NCI-H526 treated with DMSO at 0.1 percent for 48 hours (cell line): ENCODE data around the gene SEPTIN2.
"Not testable (repeated sequence)": the region's sequence is repeated elsewhere in the genome, so short reads cannot be mapped to it uniquely, and the experiment has no call there.

ENCODE experiments used
- DNase-seq: peaks from one replicate; lab custom pipeline; 2025; lab: John Stamatoyannopoulos, UW

Gene SEPTIN2

GRCh38 chr2:241351640-241352031, 35.9 kb downstream of the SEPTIN2 start:
- DNase-seq: no peak

DNA sequence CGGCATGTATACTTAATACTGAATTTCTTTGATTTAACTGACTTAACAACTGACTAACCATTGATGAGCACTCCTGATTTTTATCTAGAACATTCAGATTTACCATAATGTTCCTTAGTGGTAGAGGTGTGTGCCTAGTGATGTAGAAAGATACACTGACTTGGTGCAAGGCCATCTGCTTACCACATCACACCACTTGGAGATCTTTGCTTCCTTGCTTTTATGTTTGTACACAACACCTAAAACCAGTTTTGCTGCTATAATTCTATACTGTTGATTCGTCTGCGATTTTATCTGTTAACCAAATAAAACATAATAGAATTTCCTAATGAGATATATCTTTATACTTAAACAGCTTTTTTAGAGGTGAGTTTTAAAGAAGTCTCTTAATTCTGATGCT, 36.5 kb downstream of the SEPTIN2 start:
- DNase-seq: no peak

GRCh38 chr2:241354668-241355658, 39.2 kb downstream of the SEPTIN2 start:
- peak; percentile 58 for DNase-seq

DNA sequence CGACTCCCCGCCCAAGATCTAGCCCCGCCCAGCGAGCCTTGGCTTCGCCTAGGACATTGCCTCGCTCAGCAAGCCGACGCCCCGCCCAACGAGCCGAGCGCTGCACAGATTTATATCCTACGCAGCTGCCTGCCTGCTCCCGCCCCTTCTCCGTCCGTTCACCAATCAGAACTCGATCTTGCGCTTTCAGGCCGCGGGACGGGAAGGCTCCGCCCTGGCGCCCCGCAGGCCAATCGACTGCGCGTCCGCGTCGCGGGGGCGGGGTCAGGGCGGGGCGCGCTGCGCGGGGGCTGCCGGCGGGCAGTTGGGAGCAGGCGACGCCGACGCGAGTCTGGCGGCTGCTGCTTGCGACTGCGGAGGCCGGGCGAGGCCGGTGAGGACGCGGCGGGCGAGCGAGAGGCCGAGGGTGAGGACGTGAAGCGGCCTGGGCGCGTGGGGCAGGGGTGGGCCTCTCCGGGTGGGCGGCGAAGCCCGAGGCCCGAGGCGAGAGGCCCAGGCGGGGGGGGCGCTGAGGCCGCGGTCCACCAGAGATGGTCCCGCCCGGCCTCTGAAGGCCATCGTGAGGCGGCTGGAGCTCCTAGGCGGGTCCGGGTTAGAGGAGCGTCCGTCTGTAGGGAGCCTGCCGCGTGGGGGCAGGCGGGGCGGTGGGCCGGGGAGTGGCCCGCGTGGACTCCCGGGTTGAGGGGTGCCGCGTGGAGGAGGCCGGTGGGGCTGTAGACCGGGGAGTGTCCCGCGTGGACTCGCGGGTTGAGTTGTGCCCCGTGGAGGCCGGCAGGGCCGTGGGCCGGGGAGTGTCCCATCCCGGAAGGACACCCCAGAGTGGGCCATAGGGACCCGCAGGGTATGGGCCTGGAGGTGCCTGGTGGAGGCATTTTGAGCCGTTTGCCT, 40.5 kb downstream of the SEPTIN2 start, which contains the start of gene FARP2:
Gene FARP2, plus strand, starts transcription at position 303 of the 888 bp plus-strand sequence. CDS start 16,823 bp downstream, outside the sequence.
- peak; percentile 99 for DNase-seq

- DNase-seq: no peak
Measured at GRCh38 chr2:241356871-241357260, 41.1 kb downstream of the SEPTIN2 start.

DNA sequence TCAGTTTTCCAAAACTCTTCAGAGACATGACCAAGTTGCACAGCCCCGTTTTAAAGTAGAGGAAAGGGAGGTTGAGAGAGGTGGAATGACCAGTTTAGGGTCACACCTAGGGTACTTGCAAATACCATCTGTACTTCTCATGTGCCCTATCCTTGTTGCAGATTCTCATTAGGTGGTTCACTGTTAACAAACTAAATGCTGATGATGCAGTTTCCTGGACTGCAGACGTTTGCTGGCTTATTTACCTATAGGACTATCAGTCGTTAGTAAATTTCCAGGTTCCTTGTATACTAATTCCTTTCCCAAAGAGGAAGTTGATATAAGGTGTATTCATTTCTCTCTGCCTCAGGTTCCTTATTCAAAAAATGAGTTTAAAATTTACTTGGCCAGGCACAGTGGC, 41.8 kb downstream of the SEPTIN2 start:
- DNase-seq: no peak

DNA sequence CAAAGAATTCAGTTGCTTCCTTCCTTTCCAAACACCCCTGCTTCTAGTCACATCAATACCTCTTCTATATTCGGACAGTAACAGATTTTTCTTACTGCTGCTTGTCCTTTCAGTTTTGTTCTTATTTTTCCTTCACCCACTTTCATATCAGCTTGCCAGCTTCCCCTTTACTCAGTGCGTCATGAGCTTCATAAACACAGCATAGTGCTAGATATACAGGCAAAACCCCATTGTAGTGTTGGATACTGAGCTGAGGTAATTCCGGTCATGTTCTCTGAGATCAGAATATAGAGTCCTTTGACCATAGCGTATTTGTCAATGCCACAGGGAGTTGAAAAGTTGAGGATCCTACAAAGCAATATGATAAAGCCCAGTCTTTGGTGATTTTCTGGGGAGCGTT, 42.7 kb downstream of the SEPTIN2 start:
- DNase-seq: no peak

- no peak for DNase-seq
Measured at GRCh38 chr2:241359481-241360045, 43.8 kb downstream of the SEPTIN2 start.

- no peak for DNase-seq
Measured at GRCh38 chr2:241363426-241363825, 47.7 kb downstream of the SEPTIN2 start.

DNA sequence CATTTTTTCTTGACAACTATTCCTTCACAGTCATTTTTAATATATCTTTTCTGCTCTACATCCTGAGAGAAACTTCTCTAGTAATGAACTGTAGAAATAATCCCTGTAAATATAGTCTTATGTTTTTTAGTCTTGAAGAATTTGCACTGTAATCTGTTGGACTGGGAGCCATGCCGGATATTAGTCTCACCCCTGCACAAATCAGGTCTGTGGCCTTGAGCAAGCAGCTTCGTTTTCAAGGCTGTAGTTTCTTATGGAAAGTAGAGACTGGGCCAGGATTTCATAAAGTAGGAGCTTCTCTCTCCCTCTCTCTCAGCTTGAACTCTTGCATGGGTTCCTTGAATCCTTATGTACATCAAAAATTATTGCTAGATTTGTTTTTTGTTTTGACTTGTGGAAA, 49.1 kb downstream of the SEPTIN2 start:
- no peak for DNase-seq

- no peak for DNase-seq
Measured at GRCh38 chr2:241366678-241367077, 51.0 kb downstream of the SEPTIN2 start.

DNA sequence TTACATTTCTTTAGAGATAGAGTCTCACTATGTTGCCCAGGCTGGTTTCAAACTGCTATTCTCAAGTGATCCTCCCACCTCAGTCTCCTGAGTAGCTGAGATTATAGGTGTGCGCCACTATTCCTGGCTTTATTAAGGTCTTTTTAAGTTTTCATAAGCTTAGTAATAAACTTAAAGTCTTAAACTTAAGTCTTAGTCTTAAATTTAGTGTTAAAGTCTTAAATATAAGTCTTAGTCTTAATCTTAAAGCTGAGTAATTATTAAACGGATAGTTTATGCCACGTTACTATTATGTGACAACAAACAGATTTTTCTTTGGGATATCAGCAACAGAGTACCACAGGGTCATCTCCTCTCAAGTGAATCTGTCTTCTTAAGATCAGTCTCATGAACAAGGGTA, 52.9 kb downstream of the SEPTIN2 start:
- no peak for DNase-seq

GRCh38 chr2:241372361-241372992, 56.8 kb downstream of the SEPTIN2 start:
- no peak for DNase-seq

GRCh38 chr2:241373446-241373845, 57.7 kb downstream of the SEPTIN2 start:
- no peak for DNase-seq

DNA sequence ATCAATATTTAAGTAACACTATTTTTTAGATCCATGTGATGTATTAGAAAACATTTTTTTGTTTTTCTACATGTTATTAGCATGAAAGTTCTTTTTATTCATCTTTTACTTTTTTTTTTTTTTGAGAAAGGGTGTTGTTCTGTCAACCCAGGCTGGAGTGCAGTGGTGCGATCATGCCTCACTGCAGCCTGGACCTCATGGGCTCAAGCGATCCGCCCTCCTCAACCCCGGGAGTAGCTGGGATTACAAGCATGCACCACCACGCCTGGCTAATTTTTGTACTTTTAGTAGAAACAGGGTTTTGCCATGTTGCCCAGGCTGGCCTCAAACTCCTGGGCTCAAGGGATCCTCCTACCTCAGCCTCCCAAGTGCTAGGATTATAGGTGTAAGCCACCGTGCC, 58.2 kb downstream of the SEPTIN2 start:
- not testable (repeated sequence) for DNase-seq

DNA sequence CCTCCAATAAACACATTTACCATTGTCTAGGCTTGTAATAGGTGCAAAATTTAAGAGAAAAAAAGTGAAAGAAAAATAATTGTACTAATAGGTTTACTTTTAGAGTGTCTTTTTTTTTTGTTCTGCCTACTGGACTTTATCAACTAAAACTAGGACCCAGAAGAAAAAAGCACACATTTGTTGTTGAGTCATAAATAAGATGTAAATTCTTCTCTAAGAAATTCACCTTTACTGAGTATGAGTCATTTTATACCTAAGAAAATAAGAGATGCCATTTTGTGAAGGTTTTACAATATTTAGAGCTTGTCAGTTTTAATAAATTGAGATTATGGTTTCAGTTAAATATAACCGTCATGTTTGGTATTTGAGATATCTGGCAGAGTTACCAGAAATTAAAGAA, 59.6 kb downstream of the SEPTIN2 start:
- no peak for DNase-seq

DNA sequence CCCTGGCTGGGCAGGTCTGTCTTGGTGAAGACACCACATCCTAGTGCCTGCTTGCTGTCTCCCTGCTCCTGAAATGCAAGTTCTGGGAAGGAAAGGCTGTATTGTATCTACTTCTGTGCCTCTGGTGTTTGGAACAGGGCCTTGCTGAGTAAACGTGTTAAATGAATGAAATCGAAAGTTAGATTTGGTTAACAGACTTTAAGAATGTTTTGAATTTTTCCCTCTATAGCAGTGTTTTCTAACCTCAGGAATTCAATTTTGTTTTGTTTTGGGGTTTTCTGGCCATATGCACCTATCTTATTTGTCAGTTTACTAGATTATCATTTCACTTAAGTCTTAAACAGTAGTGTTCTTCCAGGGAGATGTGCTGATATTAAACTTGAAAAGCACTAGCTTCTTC, 61.1 kb downstream of the SEPTIN2 start:
- DNase-seq: no peak

- DNase-seq: no peak
Measured at GRCh38 chr2:241378816-241379215, 63.1 kb downstream of the SEPTIN2 start.

- no peak for DNase-seq
Measured at GRCh38 chr2:241379481-241380480, 64.1 kb downstream of the SEPTIN2 start.

GRCh38 chr2:241381872-241382271, 66.1 kb downstream of the SEPTIN2 start:
- DNase-seq: no peak

GRCh38 chr2:241385450-241385849, 69.7 kb downstream of the SEPTIN2 start:
- not testable (repeated sequence) for DNase-seq
